CD1c-positive myeloid dendritic cell (primary cell): Measurements from ENCODE around the gene SYT7.
A peak's percentile ranks its signal among the peaks of the same experiment; 100 is the strongest.
"Not testable (repeated sequence)": the region's sequence is repeated elsewhere in the genome, so short reads cannot be mapped to it uniquely, and the experiment has no call there.

ENCODE experiments used
- DNase-seq: peaks from one replicate; pipeline ENCODE4 v3.0.0-alpha.2; 2016; ENCODE audit errors: extremely low spot score

The SYT7 gene

DNA sequence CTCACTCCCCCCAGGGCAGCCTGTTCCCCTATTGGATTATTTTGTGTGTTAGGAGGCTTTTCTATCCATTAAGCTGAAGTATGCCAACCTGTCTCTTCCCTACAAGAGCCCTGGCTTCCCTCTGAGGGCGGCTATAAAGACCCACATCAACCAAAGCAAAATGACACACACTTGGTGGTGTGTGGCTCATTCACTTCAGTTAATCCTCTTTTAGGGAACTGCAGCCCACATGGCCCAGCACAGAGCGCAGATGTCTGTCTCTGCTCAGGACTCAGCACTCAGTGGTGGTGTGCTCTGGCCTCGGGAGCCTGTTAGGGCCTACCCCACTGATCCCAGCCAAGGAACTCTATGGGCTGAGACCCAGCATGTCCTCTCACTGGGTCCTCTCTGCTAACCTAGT is 104.5 kb downstream of the SYT7 start:
- DNase-seq = peak; percentile 37

GRCh38 chr11:61475433-61475832 is 105.4 kb downstream of the SYT7 start:
- DNase-seq = no peak

- DNase-seq = no peak
These were observed 106.7 kb downstream of the SYT7 start for GRCh38 chr11:61474013-61474643.

- DNase-seq = peak; percentile 44
These were observed 107.4 kb downstream of the SYT7 start for GRCh38 chr11:61473370-61474012.

- no peak for DNase-seq
These were observed 108.0 kb downstream of the SYT7 start for GRCh38 chr11:61472868-61473267.

DNA sequence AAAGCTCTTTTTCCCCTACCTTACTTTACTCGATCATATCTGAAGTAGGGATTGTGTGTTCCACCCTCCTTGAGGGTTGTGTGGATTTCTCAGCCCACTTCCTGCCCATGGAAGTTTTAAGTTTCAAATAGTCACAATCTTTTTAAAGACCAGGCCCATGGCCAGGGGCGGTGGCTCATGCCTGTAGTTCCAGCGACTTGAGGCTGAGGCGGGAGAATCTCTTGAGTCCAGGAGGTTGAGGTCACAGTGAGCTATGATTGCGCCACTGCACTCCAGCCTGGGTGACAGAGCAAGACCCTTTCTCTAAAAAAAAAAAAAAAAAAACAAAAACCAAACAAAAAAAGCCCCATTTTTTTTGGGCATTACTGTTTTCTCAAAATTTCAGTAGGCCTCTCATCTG is 108.6 kb downstream of the SYT7 start:
- no peak for DNase-seq

DNA sequence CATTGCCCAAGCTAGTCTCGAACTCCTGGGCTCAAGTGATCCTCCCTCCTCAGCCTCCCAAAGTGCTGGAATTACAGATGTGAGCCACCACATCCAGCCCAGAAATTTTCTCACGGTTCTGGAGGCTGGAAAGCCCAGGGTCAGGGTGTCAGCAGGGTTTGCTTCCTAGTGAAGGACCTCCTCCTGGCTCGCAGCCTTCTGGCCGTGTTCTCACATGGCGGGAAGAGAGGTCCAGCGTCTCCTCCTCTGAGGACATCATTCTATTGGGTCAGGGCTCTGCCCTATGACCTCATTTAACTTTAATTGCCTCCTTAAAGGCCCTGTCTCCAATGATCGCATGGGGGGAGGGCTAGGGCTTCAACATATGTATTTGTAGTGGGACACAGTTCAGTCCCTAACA is 112.9 kb downstream of the SYT7 start:
- no peak for DNase-seq

GRCh38 chr11:61467602-61468001 is 113.3 kb downstream of the SYT7 start:
- not testable (repeated sequence) for DNase-seq
